CD4-positive, alpha-beta memory T cell (primary cell): ENCODE measurements around the gene NFATC4. TPM values are rescaled to one million over a fixed set of nuclear protein-coding genes. Genes with fewer than 3 reads are reported as not detected.
A peak's percentile ranks its signal among the peaks of the same experiment; 100 is the strongest.

Experiments
- CTCF ChIA-PET: fragments of 350-600 bp; sonication (Branson Sonifier 250); formaldehyde crosslinking; loops from one replicate; lab custom pipeline; 2021; ENCODE audit warnings: inconsistent platforms; ENCODE audit not compliant: partially characterized antibody; lab: Charles Lee
- POLR2A ChIA-PET: fragments of 350-600 bp; sonication (Branson Sonifier 250); formaldehyde crosslinking; loops from one replicate; lab custom pipeline; 2021; ENCODE audit not compliant: partially characterized antibody; lab: Charles Lee
- DNase-seq, 5 donors: peaks; one replicate each; pipeline versions ENCODE4 v3.0.0 to v3.0.0-alpha.2; 2020 to 2022; ENCODE audit warnings: mixed read lengths in 1 of 5
- H3K27ac ChIP-seq: one replicate; pipeline ENCODE4 v1.7.0; 2013; ENCODE audit warnings: low read depth, low read length
- H3K27me3 ChIP-seq: 2 replicates; pipeline ENCODE4 v1.7.0; 2013; ENCODE audit warnings: mild to moderate bottlenecking, low read length, moderate library complexity; ENCODE audit not compliant: insufficient read depth
- H3K36me3 ChIP-seq: 2 replicates; pipeline ENCODE4 v1.7.0; 2013; ENCODE audit warnings: mild to moderate bottlenecking, low read length, moderate library complexity; ENCODE audit not compliant: insufficient read depth
- H3K4me1 ChIP-seq: 2 replicates; pipeline ENCODE4 v1.7.0; 2013; ENCODE audit warnings: mild to moderate bottlenecking, low read length, moderate library complexity; ENCODE audit not compliant: insufficient read depth
- H3K4me3 ChIP-seq, 2 donors: one replicate each; pipeline ENCODE4 v1.7.0; 2013; ENCODE audit warnings: low read length in 2 of 2, mild to moderate bottlenecking in 1 of 2
- H3K9me3 ChIP-seq, 2 donors: one replicate each; pipeline ENCODE4 v1.7.0; 2013; ENCODE audit warnings: low read length in 2 of 2, control low read depth in 1 of 2; ENCODE audit not compliant: control insufficient read depth in 1 of 2
- H3K27ac Mint-ChIP-seq, 7 donors: one replicate each; pipeline ENCODE4 v1.8.0; 2020 to 2021; ENCODE audit warnings: mixed read lengths in 7 of 7, mild to moderate bottlenecking in 6 of 7, inconsistent platforms in 3 of 7, moderate library complexity in 3 of 7
- H3K27me3 Mint-ChIP-seq, 2 donors: one replicate each; pipeline ENCODE4 v1.8.0; 2020 to 2021; ENCODE audit warnings: mixed read lengths in 2 of 2
- H3K36me3 Mint-ChIP-seq, 2 donors: one replicate each; pipeline ENCODE4 v1.8.0; 2020 to 2021; ENCODE audit warnings: mixed read lengths in 2 of 2, inconsistent platforms in 1 of 2, mild to moderate bottlenecking in 1 of 2
- H3K4me1 Mint-ChIP-seq, 4 donors: one replicate each; pipeline ENCODE4 v1.8.0; 2020 to 2021; ENCODE audit warnings: mixed read lengths in 4 of 4, mild to moderate bottlenecking in 1 of 4
- H3K4me3 Mint-ChIP-seq, 8 donors: one replicate each; pipeline ENCODE4 v1.8.0; 2020 to 2021; ENCODE audit warnings: mixed read lengths in 8 of 8, mild to moderate bottlenecking in 7 of 8, moderate library complexity in 6 of 8, inconsistent platforms in 3 of 8
- H3K9me3 Mint-ChIP-seq, 8 donors: one replicate each; pipeline ENCODE4 v1.8.0; 2020 to 2021; ENCODE audit warnings: mixed read lengths in 8 of 8, mild to moderate bottlenecking in 5 of 8, inconsistent platforms in 3 of 8, moderate library complexity in 1 of 8
- intact Hi-C: fragments of 100-400 bp; cut with micrococcal nuclease; formaldehyde crosslinking; loops from one replicate; pipeline ENCODE4 v1.15.1; 2023
- polyA plus RNA-seq, 2 donors: library from polyadenylated mRNA; unstranded; fragments of 300-500 nt; fragmentation: Illumina TruSeq; gene quantifications; one replicate each; pipeline ENCODE4 v1.2.3, GENCODE V29; 2021
- total RNA-seq, 2 experiments: library from RNA; stranded (reverse); gene quantifications; one replicate each; pipeline ENCODE4 v1.2.3, GENCODE V29; 2021

The NFATC4 gene
- total and polyA plus RNA-seq, 4 experiments from 2014 or later: not detected

GRCh38 chr14:24399447-24399822 lies 31.5 kb downstream of the NFATC4 start:
- Mint-ChIP-seq H3K36me3 (no peaks in the 10 kb centered on the region), H3K9me3 (no peaks in the 10 kb centered on the region), H3K4me3 (peak overlapping the region; percentile 67 to 81 (median 71)), H3K4me1 (peaks cover 4 to 13% (median 6%) of the 10 kb centered on the region in 4 donors), H3K27me3 (peaks cover 4 to 5% of the 10 kb centered on the region in 2 donors), H3K27ac (no peak overlapping the region)
- no peaks in the 10 kb centered on the region for H3K36me3 ChIP-seq
- H3K9me3 ChIP-seq: no peaks in the 10 kb centered on the region
- peak overlapping the region in 1 of 2 donors; percentile 24 for H3K4me3 ChIP-seq
- H3K4me1 ChIP-seq: peaks cover 9% of the 10 kb centered on the region
- intact Hi-C loops: no loop called here
- DNase-seq: no peak
- ChIA-PET POLR2A (interaction anchor here (1.4 kb wide), 1 partner anchor 31 kb away, joined by 5 read pairs; the partner anchor contains the start of genes CBLN3 and KHNYN), CTCF (interaction anchor here (1.5 kb wide), 1 partner anchor 66 kb away, joined by 7 read pairs; no protein-coding TSS in a partner anchor)
- H3K27me3 ChIP-seq: no peaks in the 10 kb centered on the region
- H3K27ac ChIP-seq: no peak overlapping the region

DNA sequence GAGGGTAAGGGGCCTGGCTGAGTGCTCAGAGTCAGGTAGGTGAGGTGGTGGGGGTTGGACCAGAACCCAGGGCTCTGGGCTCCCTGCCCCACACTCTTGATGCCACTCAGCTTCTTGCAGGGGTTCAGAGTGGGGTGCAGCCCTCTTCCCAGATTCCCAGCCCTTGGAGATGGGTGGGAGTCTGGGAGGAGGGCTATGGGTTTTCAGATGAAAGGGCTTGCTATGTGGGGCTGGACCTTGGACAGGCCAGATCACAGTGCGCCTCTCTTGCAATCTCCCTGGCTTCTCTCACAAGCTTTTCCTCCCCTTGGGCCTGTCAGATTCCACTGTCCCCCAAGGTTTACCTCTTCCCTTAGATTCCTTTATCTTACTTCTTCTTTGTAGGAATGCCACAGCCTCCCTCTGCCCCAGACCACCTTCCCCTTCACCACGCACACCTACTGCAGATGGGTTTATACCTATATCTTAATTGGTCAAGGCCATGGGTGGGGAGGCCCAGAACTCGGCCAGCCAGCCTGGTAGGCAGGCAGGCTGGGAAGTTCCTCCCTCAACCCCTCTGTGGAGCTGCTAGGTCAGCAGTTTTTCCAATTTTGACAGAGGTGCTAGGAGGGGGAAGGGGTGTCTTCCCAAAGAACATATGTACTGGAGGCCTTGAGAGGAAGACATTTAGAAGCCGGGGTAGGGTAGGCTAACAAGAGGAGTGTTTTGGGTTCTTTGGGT lies 32.2 kb downstream of the NFATC4 start:
- Histone ChIP-seq H3K9me3 (no peaks in the 10 kb centered on the region), H3K36me3 (no peaks in the 10 kb centered on the region), H3K4me3 (no peak overlapping the region), H3K4me1 (peaks cover 9% of the 10 kb centered on the region), H3K27me3 (no peaks in the 10 kb centered on the region), H3K27ac (no peak overlapping the region)
- Mint-ChIP-seq H3K4me3 (peak overlapping the region in 6 of 8 donors; percentile 43 to 75 (median 60)), H3K27ac (peak overlapping the region in 2 of 7 donors; percentile 45 to 58), H3K36me3 (peaks cover 0 to 4% of the 10 kb centered on the region in 2 donors), H3K27me3 (peaks cover 6 to 7% of the 10 kb centered on the region in 2 donors), H3K9me3 (no peaks in the 10 kb centered on the region), H3K4me1 (peaks cover 4 to 13% (median 6%) of the 10 kb centered on the region in 4 donors)
- intact Hi-C loops: no loop called here
- DNase-seq: no peak
- POLR2A ChIA-PET: no interaction called here
- CTCF ChIA-PET: interaction anchor here (0.6 to 1.1 kb wide), 2 partner anchors 25 to 93 kb away, joined by 3 read pairs; no protein-coding TSS in a partner anchor

DNA sequence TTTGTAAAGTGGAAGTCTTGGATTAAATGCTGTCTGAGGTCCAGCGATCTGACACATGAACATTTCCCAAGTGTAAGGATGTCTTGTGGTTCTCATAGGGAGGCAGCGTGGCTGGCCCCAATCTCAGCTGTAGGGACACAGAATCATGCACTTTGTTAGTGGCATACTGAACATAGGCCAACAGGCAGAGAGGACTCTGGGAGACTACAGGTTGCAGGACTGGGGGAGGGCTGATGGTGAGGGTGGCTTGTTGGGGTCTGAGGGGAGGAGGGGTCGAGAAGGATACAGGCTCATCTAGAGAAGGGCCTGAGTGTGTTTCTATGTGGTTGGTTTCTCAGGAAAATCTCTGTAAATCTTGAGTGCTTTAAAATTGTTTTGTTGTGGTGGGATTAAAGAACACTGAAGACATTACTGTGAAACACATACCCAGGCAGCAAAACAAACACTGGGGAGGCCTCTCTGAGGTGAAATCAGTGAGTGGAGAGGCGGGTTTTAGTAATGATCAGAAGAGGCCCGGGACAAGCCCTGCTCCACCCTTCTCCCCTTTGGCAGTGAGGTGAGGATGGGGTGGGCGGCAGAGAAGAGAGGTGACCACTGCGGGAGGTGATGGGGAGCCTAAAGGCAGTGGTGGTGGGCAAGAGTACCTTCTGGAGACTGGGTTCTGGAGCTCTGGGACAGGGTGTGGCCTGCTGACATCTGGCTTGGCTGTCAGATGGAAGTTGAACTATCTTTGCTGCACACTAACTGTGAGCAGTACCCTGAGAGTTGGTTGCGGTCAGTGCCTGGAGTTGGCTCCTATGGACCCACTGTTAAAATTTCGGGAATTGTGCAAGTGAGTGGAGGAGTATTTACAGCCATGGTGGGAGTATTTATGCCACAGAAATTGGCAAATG lies 34.1 kb downstream of the NFATC4 start:
- Mint-ChIP-seq H3K27ac (no peak overlapping the region), H3K36me3 (peaks cover 0 to 4% of the 10 kb centered on the region in 2 donors), H3K4me3 (no peak overlapping the region), H3K27me3 (peaks cover 9 to 15% of the 10 kb centered on the region in 2 donors), H3K9me3 (no peaks in the 10 kb centered on the region), H3K4me1 (peaks cover 4 to 13% (median 6%) of the 10 kb centered on the region in 4 donors)
- intact Hi-C loops: no loop called here
- peaks cover 9% of the 10 kb centered on the region for H3K4me1 ChIP-seq
- no peaks in the 10 kb centered on the region for H3K27me3 ChIP-seq
- CTCF ChIA-PET: no interaction called here
- H3K27ac ChIP-seq: no peak overlapping the region
- POLR2A ChIA-PET: no interaction called here
- no peak overlapping the region for H3K4me3 ChIP-seq
- no peaks in the 10 kb centered on the region for H3K36me3 ChIP-seq
- H3K9me3 ChIP-seq: no peaks in the 10 kb centered on the region
- no peak for DNase-seq

- Histone ChIP-seq H3K27ac (no peak overlapping the region), H3K27me3 (no peaks in the 10 kb centered on the region), H3K4me1 (peaks cover 9% of the 10 kb centered on the region), H3K36me3 (no peaks in the 10 kb centered on the region), H3K4me3 (no peak overlapping the region), H3K9me3 (no peaks in the 10 kb centered on the region)
- Mint-ChIP-seq H3K4me3 (no peak overlapping the region), H3K27ac (no peak overlapping the region), H3K4me1 (peaks cover 4 to 13% (median 6%) of the 10 kb centered on the region in 4 donors), H3K36me3 (peaks cover 0 to 4% of the 10 kb centered on the region in 2 donors), H3K27me3 (peaks cover 9 to 15% of the 10 kb centered on the region in 2 donors), H3K9me3 (no peaks in the 10 kb centered on the region)
- intact Hi-C loops: no loop called here
- no peak for DNase-seq
- ChIA-PET POLR2A (interaction anchor here (1.1 kb wide), 1 partner anchor 23 kb away, joined by 3 read pairs; no protein-coding TSS in a partner anchor), CTCF (no interaction called here)
Measured at GRCh38 chr14:24403294-24403998, 35.5 kb downstream of the NFATC4 start.

DNA sequence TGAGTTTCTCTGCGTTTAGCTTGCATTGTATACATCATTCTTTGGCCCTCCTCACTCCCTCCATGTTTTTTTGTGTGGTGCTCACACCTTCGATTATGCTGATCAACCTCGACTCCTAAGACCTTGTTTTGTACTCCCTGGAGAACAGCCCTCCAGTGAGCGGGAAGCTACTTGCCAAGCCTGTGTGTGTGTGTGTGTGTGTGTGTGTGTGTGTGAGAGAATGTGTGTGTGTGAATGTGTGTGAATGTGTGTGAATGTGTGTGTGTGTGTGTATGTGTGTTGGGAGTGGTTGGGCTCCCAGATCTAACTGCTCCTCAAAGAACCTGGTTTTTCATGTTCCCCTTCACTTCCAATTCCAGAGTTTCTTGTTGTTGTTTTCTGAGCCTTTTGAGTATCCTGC lies 36.8 kb downstream of the NFATC4 start:
- Mint-ChIP-seq H3K27me3 (peaks cover 8 to 15% of the 10 kb centered on the region in 2 donors), H3K4me3 (no peak overlapping the region), H3K4me1 (peaks cover 0 to 6% (median under 1%) of the 10 kb centered on the region in 4 donors), H3K36me3 (peaks cover 0 to 4% of the 10 kb centered on the region in 2 donors), H3K27ac (peak overlapping the region in 1 of 7 donors; percentile 52), H3K9me3 (no peaks in the 10 kb centered on the region)
- H3K27me3 ChIP-seq: no peaks in the 10 kb centered on the region
- peaks cover 1% of the 10 kb centered on the region for H3K4me1 ChIP-seq
- H3K27ac ChIP-seq: no peak overlapping the region
- no peak overlapping the region for H3K4me3 ChIP-seq
- CTCF ChIA-PET: no interaction called here
- intact Hi-C loops: no loop called here
- H3K36me3 ChIP-seq: no peaks in the 10 kb centered on the region
- POLR2A ChIA-PET: interaction anchor here (0.9 kb wide), 1 partner anchor 26 kb away, joined by 4 read pairs; no protein-coding TSS in a partner anchor
- DNase-seq: no peak
- H3K9me3 ChIP-seq: no peaks in the 10 kb centered on the region

- no peaks in the 10 kb centered on the region for H3K4me1 ChIP-seq
- POLR2A ChIA-PET: no interaction called here
- intact Hi-C loops: no loop called here
- DNase-seq: no peak
- no peaks in the 10 kb centered on the region for H3K9me3 ChIP-seq
- H3K27me3 Mint-ChIP-seq: peaks cover 6 to 14% of the 10 kb centered on the region in 2 donors
- no peaks in the 10 kb centered on the region for H3K27me3 ChIP-seq
- H3K4me3 Mint-ChIP-seq: no peak overlapping the region
- H3K27ac ChIP-seq: no peak overlapping the region
- H3K9me3 Mint-ChIP-seq: no peaks in the 10 kb centered on the region
- H3K27ac Mint-ChIP-seq: no peak overlapping the region
- H3K36me3 Mint-ChIP-seq: peaks cover 0 to 4% of the 10 kb centered on the region in 2 donors
- peaks cover 0 to under 1% (median 0%) of the 10 kb centered on the region in 4 donors for H3K4me1 Mint-ChIP-seq
- CTCF ChIA-PET: interaction anchor here (0.9 to 1.0 kb wide), 2 partner anchors 31 to 73 kb away, joined by 3 to 4 read pairs; no protein-coding TSS in a partner anchor
- no peak overlapping the region for H3K4me3 ChIP-seq
- no peaks in the 10 kb centered on the region for H3K36me3 ChIP-seq
Measured at GRCh38 chr14:24406416-24406815, 38.4 kb downstream of the NFATC4 start.
